Activated naive CD8-positive, alpha-beta T cell treated with anti-CD3 and anti-CD28 coated beads, Interleukin-2, amount 10 ng/mL, durations not matched to agents 7 days and 5 days (primary cell): ENCODE results near the gene EIF2A. TPM values are rescaled to one million over a fixed set of nuclear protein-coding genes. Genes with fewer than 3 reads are reported as not detected.
A peak's percentile ranks its signal among the peaks of the same experiment; 100 is the strongest.
"Not testable (repeated sequence)": the region's sequence is repeated elsewhere in the genome, so short reads cannot be mapped to it uniquely, and the experiment has no call there.

Experiments
- ATAC-seq: fragments of 150-1000 bp; cut with Tn5 transposase; one replicate; pipeline ENCODE4 v1.10.0; 2021; ENCODE audit warnings: low read depth, moderate library complexity
- POLR2A ChIA-PET: fragments of 350-600 bp; sonication (Branson Sonifier 250); formaldehyde crosslinking; loops from one replicate; lab custom pipeline; 2021; ENCODE audit warnings: antibody characterized with exemption; lab: Charles Lee
- DNase-seq: peaks from one replicate; pipeline ENCODE4 v3.0.0; 2021
- H3K27ac Mint-ChIP-seq: one replicate; pipeline ENCODE4 v1.8.0; 2022; ENCODE audit warnings: mild to moderate bottlenecking, mixed read lengths
- H3K27me3 Mint-ChIP-seq: one replicate; pipeline ENCODE4 v1.8.0; 2022; ENCODE audit warnings: mild to moderate bottlenecking, moderate library complexity, mixed read lengths
- H3K36me3 Mint-ChIP-seq: one replicate; pipeline ENCODE4 v1.8.0; 2021; ENCODE audit warnings: mild to moderate bottlenecking, mixed read lengths
- H3K4me1 Mint-ChIP-seq: one replicate; pipeline ENCODE4 v1.8.0; 2021; ENCODE audit warnings: mixed read lengths
- H3K4me3 Mint-ChIP-seq: one replicate; pipeline ENCODE4 v1.8.0; 2022; ENCODE audit warnings: mild to moderate bottlenecking, moderate library complexity, mixed read lengths
- H3K9me3 Mint-ChIP-seq: one replicate; pipeline ENCODE4 v1.8.0; 2021; ENCODE audit warnings: mixed read lengths
- total RNA-seq, 2 experiments: library from RNA; stranded (reverse); gene quantifications; one replicate each; pipeline ENCODE4 v1.2.3, GENCODE V29; 2021

The EIF2A gene
- total RNA-seq, 2 experiments from 2014 or later, result 82.2 to 84.2 TPM

DNA sequence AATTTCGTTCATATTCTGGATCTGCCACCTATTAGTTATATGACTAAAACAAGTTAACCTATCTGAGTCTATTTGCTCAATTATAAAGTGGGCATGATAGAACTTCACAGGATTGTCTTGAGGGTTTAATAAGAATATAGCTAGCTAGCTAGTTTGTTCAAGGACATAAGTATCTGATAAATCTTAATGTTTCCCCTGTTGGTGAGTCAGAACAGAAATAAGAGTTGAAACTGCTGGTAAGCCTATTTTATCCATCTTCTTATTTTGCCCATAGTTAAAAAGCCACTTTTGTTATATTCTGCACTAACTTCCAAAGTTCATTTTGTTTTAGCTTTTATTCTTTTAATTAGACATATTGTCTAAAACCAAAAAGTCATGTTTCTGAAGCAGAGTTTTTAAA, 65.9 kb downstream of the EIF2A start:
- Mint-ChIP-seq H3K27me3 (no peaks in the 10 kb centered on the region), H3K27ac (no peak overlapping the region), H3K4me3 (no peak overlapping the region), H3K36me3 (peaks cover 39% of the 10 kb centered on the region), H3K9me3 (no peaks in the 10 kb centered on the region), H3K4me1 (peaks cover 46% of the 10 kb centered on the region)
- no peak for DNase-seq
- POLR2A ChIA-PET, result interaction anchor here (1.2 kb wide), 1 partner anchor 66 kb away, joined by 4 read pairs; the partner anchor contains the start of gene SERP1
- ATAC-seq, result no peak

- no peak for ATAC-seq
- Mint-ChIP-seq H3K9me3 (no peaks in the 10 kb centered on the region), H3K4me3 (no peak overlapping the region), H3K4me1 (peaks cover 42% of the 10 kb centered on the region), H3K27ac (no peak overlapping the region), H3K36me3 (peaks cover 37% of the 10 kb centered on the region), H3K27me3 (no peaks in the 10 kb centered on the region)
- DNase-seq, result no peak
- POLR2A ChIA-PET, result interaction anchor here (0.7 kb wide), 1 partner anchor 69 kb away, joined by 3 read pairs; no protein-coding TSS in a partner anchor
These were observed 66.4 kb downstream of the EIF2A start for GRCh38 chr3:150613034-150613433.

GRCh38 chr3:150613709-150614480, 67.3 kb downstream of the EIF2A start:
- Mint-ChIP-seq H3K27ac (peak overlapping the region; percentile 52), H3K9me3 (no peaks in the 10 kb centered on the region), H3K27me3 (no peaks in the 10 kb centered on the region), H3K4me1 (peaks cover 38% of the 10 kb centered on the region), H3K4me3 (peak overlapping the region; percentile 1), H3K36me3 (peaks cover 45% of the 10 kb centered on the region)
- ATAC-seq, result no peak
- no peak for DNase-seq
- POLR2A ChIA-PET, result interaction anchor here (0.7 to 1.2 kb wide), 3 partner anchors 11 to 587 kb away, joined by 3 to 6 read pairs (median 3); partner anchors contain the start of gene SELENOT

GRCh38 chr3:150620002-150620689, 73.6 kb downstream of the EIF2A start:
- no peak overlapping the region for H3K27ac Mint-ChIP-seq
- H3K4me1 Mint-ChIP-seq, result peaks cover 12% of the 10 kb centered on the region
- POLR2A ChIA-PET, result interaction anchor here (1.6 to 1.7 kb wide), 2 partner anchors 9 to 14 kb away, joined by 3 to 6 read pairs; no protein-coding TSS in a partner anchor
- DNase-seq (no peak), ATAC-seq (no peak)
- H3K36me3 Mint-ChIP-seq, result peaks cover 28% of the 10 kb centered on the region
- no peak overlapping the region for H3K4me3 Mint-ChIP-seq
- no peaks in the 10 kb centered on the region for H3K27me3 Mint-ChIP-seq
- no peaks in the 10 kb centered on the region for H3K9me3 Mint-ChIP-seq

GRCh38 chr3:150622955-150623354, 76.4 kb downstream of the EIF2A start:
- H3K9me3 Mint-ChIP-seq, ATAC-seq, DNase-seq, H3K27me3 Mint-ChIP-seq, POLR2A ChIA-PET, H3K4me3 Mint-ChIP-seq, H3K27ac Mint-ChIP-seq: not testable (repeated sequence)
- peaks cover 12% of the 10 kb centered on the region for H3K4me1 Mint-ChIP-seq
- H3K36me3 Mint-ChIP-seq, result peaks cover 32% of the 10 kb centered on the region

GRCh38 chr3:150623945-150624344, 77.4 kb downstream of the EIF2A start:
- DNase-seq (no peak), ATAC-seq (no peak)
- POLR2A ChIA-PET, result no interaction called here
- Mint-ChIP-seq H3K36me3 (peaks cover 24% of the 10 kb centered on the region), H3K9me3 (no peaks in the 10 kb centered on the region), H3K27ac (no peak overlapping the region), H3K27me3 (no peaks in the 10 kb centered on the region), H3K4me1 (peaks cover 12% of the 10 kb centered on the region), H3K4me3 (no peak overlapping the region)

- Mint-ChIP-seq H3K4me3 (no peak overlapping the region), H3K9me3 (no peaks in the 10 kb centered on the region), H3K27ac (no peak overlapping the region), H3K27me3 (no peaks in the 10 kb centered on the region), H3K36me3 (peaks cover 30% of the 10 kb centered on the region), H3K4me1 (peaks cover 10% of the 10 kb centered on the region)
- POLR2A ChIA-PET, result interaction anchor here (1.2 kb wide), 1 partner anchor 23 kb away, joined by 3 read pairs; the partner anchor contains the start of gene SELENOT
- ATAC-seq (no peak), DNase-seq (no peak)
These were observed 79.8 kb downstream of the EIF2A start for GRCh38 chr3:150626148-150626930.

DNA sequence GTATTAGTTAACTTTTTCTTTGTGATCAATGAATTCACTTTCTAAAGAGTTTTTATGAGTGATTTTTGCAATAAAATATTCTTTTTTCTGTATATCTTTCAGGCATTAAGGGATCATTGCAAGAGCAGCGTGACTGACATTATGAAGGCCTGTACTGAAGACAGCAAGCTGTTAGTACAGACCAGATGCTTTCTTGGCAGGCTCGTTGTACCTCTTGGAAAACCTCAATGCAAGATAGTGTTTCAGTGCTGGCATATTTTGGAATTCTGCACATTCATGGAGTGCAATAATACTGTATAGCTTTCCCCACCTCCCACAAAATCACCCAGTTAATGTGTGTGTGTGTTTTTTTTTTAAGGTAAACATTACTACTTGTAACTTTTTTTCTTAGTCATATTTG, 81.0 kb downstream of the EIF2A start:
- Mint-ChIP-seq H3K4me3 (no peak overlapping the region), H3K4me1 (peaks cover 7% of the 10 kb centered on the region), H3K36me3 (peaks cover 31% of the 10 kb centered on the region), H3K9me3 (no peaks in the 10 kb centered on the region), H3K27ac (no peak overlapping the region), H3K27me3 (no peaks in the 10 kb centered on the region)
- DNase-seq, result no peak
- POLR2A ChIA-PET, result no interaction called here
- ATAC-seq, result no peak

DNA sequence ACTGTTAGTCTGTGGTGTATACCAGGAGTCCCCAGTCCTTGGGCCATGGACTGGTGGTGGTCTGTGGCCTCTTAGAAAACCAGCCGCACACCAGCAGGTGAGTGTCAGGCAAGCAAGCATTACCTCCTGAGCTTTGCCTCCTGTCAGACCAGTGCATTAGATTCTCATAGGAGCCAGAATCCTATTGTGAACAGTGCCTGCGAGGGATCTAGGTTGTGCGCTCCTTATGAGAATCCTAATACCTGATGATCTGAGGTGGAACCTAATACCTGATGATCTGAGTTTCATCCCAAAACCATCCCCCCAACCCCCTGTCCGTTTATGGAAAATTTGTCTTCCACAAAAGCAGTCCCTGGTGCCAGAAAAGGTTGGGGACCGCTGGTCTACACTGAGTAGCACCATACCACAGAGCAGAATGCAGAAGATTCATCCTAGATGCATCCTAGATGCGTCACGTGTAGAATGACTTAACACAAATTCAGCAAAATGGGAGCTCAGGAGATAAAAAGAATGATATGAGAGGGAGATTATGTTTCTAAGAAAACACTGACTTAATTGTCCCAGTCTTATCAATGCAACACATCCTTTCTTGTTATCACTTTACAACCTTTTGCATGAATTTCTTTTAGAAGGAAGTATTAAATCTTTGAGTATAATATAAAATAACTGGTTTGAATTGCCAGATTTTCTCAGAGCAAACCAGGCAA, 85.1 kb downstream of the EIF2A start:
- Mint-ChIP-seq H3K27me3 (no peaks in the 10 kb centered on the region), H3K4me1 (peaks cover 21% of the 10 kb centered on the region), H3K4me3 (no peak overlapping the region), H3K27ac (no peak overlapping the region), H3K36me3 (peaks cover 18% of the 10 kb centered on the region), H3K9me3 (no peaks in the 10 kb centered on the region)
- POLR2A ChIA-PET, result interaction anchor here (1.0 kb wide), 1 partner anchor 86 kb away, joined by 3 read pairs; the partner anchor contains the start of gene SERP1
- DNase-seq, result no peak
- no peak for ATAC-seq

GRCh38 chr3:150635076-150635475, 88.5 kb downstream of the EIF2A start:
- Mint-ChIP-seq H3K4me3 (peak overlapping the region; percentile 63), H3K36me3 (peaks cover 8% of the 10 kb centered on the region), H3K9me3 (no peaks in the 10 kb centered on the region), H3K4me1 (peaks cover 23% of the 10 kb centered on the region), H3K27ac (peak overlapping the region; percentile 81), H3K27me3 (peaks cover under 1% of the 10 kb centered on the region)
- no peak for ATAC-seq
- DNase-seq, result no peak
- POLR2A ChIA-PET, result interaction anchor here (0.9 to 2.4 kb wide), 7 partner anchors 29 to 127 kb away, joined by 3 to 13 read pairs (median 9); partner anchors contain the start of genes EIF2A, ERICH6, SELENOT and SERP1

- H3K4me3 Mint-ChIP-seq, result peak overlapping the region; percentile 63
- peaks cover 22% of the 10 kb centered on the region for H3K4me1 Mint-ChIP-seq
- H3K27me3 Mint-ChIP-seq, result peaks cover 2% of the 10 kb centered on the region
- ATAC-seq, result peak; percentile 92
- no peak for DNase-seq
- no peaks in the 10 kb centered on the region for H3K9me3 Mint-ChIP-seq
- POLR2A ChIA-PET, result interaction anchor here (0.7 to 2.4 kb wide), 8 partner anchors 29 to 127 kb away, joined by 3 to 13 read pairs (median 8); partner anchors contain the start of genes EIF2A, ERICH6, SELENOT and SERP1
- H3K27ac Mint-ChIP-seq, result peak overlapping the region; percentile 81
- H3K36me3 Mint-ChIP-seq, result peaks cover 6% of the 10 kb centered on the region
These were observed 88.9 kb downstream of the EIF2A start for GRCh38 chr3:150635526-150635925.
